HCT116 (cell line): ENCODE results near the gene ARL6. TPM values are rescaled to one million over a fixed set of nuclear protein-coding genes. Genes with fewer than 3 reads are reported as not detected.

ENCODE experiments used
- ATAC-seq: fragments of 200-7000 bp; cut with Tn5 transposase; 2 replicates; pipeline ENCODE4 v1.9.1; 2020; ENCODE audit warnings: mild to moderate bottlenecking, moderate library complexity
- BruUV-seq: library from RNA; stranded (reverse); fragments of 400-500 nt; replicated peaks from 2 replicates; lab custom pipeline; 2021; lab: Mats Ljungman, UMichigan
- CTCF ChIA-PET: fragments of 300-600 bp; sonication (Branson Sonifier 250); formaldehyde crosslinking; loops from one replicate; lab custom pipeline; 2021; ENCODE audit warnings: antibody characterized with exemption; lab: Charles Lee
- POLR2A ChIA-PET: fragments of 300-600, 350-600 bp; sonication (Branson Sonifier 250); formaldehyde crosslinking; loops from one replicate; lab custom pipeline; 2021; ENCODE audit warnings: antibody characterized with exemption; lab: Charles Lee
- RAD21 ChIA-PET, 2 experiments: fragments of 300-600 bp; sonication (Branson Sonifier 250); formaldehyde crosslinking; loops; one replicate each; lab custom pipeline; 2023; ENCODE audit warnings: low total read pairs in 2 of 2; ENCODE audit not compliant: uncharacterized antibody in 2 of 2, unreplicated experiment in 2 of 2, low non-redundant PET in 1 of 2; lab: Charles Lee
- DNase-seq: peaks from one replicate; pipeline ENCODE4 v3.0.0-alpha.2; 2010; ENCODE audit warnings: low read depth, low spot score
- H2AFZ ChIP-seq: fragments of 200-600 bp; shearing (Covaris generic), sonication (generic); 2 replicates; pipeline ENCODE4 v1.6.1; 2017; ENCODE audit warnings: low read depth, mixed run types, mixed read lengths, antibody characterized with exemption, low read length; ENCODE audit not compliant: poor library complexity, severe bottlenecking
- H3K27ac ChIP-seq: 2 replicates; pipeline ENCODE4 v1.5.1; 2012; ENCODE audit warnings: low read depth, low read length
- H3K27me3 ChIP-seq: fragments of 200-600 bp; sonication (generic); 2 replicates; pipeline ENCODE4 v1.6.1; 2016; ENCODE audit warnings: mixed run types, low read length, mixed read lengths; ENCODE audit not compliant: insufficient read depth
- H3K36me3 ChIP-seq, 2 experiments: fragments of 200-500 bp in 1 of 2; fragments of 200-600 bp in 1 of 2; sonication (Bioruptor generic) in 1 of 2; sonication (generic) in 1 of 2; 2 replicates each; pipeline versions ENCODE4 v1.5.1 to v1.6.1; 2014 to 2016; ENCODE audit warnings: low read length in 2 of 2, inconsistent platforms in 1 of 2, mixed read lengths in 1 of 2, mixed run types in 1 of 2; ENCODE audit not compliant: insufficient read depth in 2 of 2, control insufficient read depth in 1 of 2
- H3K4me1 ChIP-seq, 2 experiments: fragments of 200-600 bp in 1 of 2; sonication (generic) in 1 of 2; 2 replicates each; pipeline versions ENCODE4 v1.5.1 to v1.6.1; 2012 to 2017; ENCODE audit warnings: low read length in 2 of 2, inconsistent platforms in 1 of 2, mild to moderate bottlenecking in 1 of 2, mixed read lengths in 1 of 2, mixed run types in 1 of 2, moderate library complexity in 1 of 2; ENCODE audit not compliant: insufficient read depth in 2 of 2, control insufficient read depth in 1 of 2
- H3K4me2 ChIP-seq: fragments of 200-600 bp; sonication (generic); 2 replicates; pipeline ENCODE4 v1.6.1; 2017; ENCODE audit warnings: mixed run types, low read length, mixed read lengths
- H3K4me3 ChIP-seq, 2 experiments: fragments of 200-600 bp in 1 of 2; sonication (generic) in 1 of 2; replicated peaks in 1 of 2; 2 replicates each; pipeline ENCODE4 v1.5.1; 2011 to 2016; ENCODE audit warnings: low read length in 2 of 2, control low read depth in 1 of 2, low read depth in 1 of 2, mild to moderate bottlenecking in 1 of 2, mixed read lengths in 1 of 2, mixed run types in 1 of 2
- H3K79me2 ChIP-seq: fragments of 200-600 bp; sonication (generic); 2 replicates; pipeline ENCODE4 v1.6.1; 2017; ENCODE audit warnings: mild to moderate bottlenecking, mixed run types, low read length, moderate library complexity, mixed read lengths; ENCODE audit not compliant: insufficient read depth
- H3K9ac ChIP-seq: fragments of 200-600 bp; sonication (generic); 2 replicates; pipeline ENCODE4 v1.6.1; 2016; ENCODE audit warnings: low read length, mixed read lengths
- H3K9me2 ChIP-seq: fragments of 200-600 bp; sonication (generic), shearing (Covaris generic); 2 replicates; pipeline ENCODE4 v1.6.1; 2017; ENCODE audit warnings: mixed run types, mild to moderate bottlenecking, moderate library complexity; ENCODE audit not compliant: insufficient read depth
- H3K9me3 ChIP-seq, 2 experiments: fragments of 200-500 bp in 1 of 2; fragments of 200-600 bp in 1 of 2; sonication (Bioruptor generic) in 1 of 2; sonication (generic) in 1 of 2; 2 replicates each; pipeline ENCODE4 v1.6.1; 2014 to 2017; ENCODE audit warnings: low read length in 2 of 2, mixed read lengths in 2 of 2, inconsistent platforms in 1 of 2, low read depth in 1 of 2, mild to moderate bottlenecking in 1 of 2, mixed run types in 1 of 2, moderate library complexity in 1 of 2; ENCODE audit not compliant: control insufficient read depth in 1 of 2, insufficient read depth in 1 of 2
- H4K20me1 ChIP-seq: fragments of 200-600 bp; sonication (generic), shearing (Covaris generic); 2 replicates; pipeline ENCODE4 v1.6.1; 2017; ENCODE audit warnings: mixed run types, mild to moderate bottlenecking, moderate library complexity; ENCODE audit not compliant: insufficient read depth
- CTCF ChIP-seq, 3 experiments: fragments of 200-600 bp in 1 of 3; sonication (generic) in 1 of 3; IDR thresholded peaks in 2 of 3; conservative IDR thresholded peaks in 1 of 3; 2 replicates each; pipeline ENCODE4 v1.5.1; 2012 to 2017; ENCODE audit warnings: low read depth in 2 of 3, low read length in 2 of 3, antibody characterized with exemption in 1 of 3, borderline replicate concordance in 1 of 3, control low read depth in 1 of 3, mild to moderate bottlenecking in 1 of 3, mixed read lengths in 1 of 3, mixed run types in 1 of 3, moderate library complexity in 1 of 3; ENCODE audit not compliant: insufficient read depth in 1 of 3
- EGR1 ChIP-seq: IDR thresholded peaks from 2 replicates; pipeline ENCODE4 v1.6.1; 2012; ENCODE audit warnings: low read depth
- EZH2 ChIP-seq: fragments of 200-600 bp; sonication (generic); IDR thresholded peaks from 2 replicates; pipeline ENCODE4 v1.6.1; 2017; ENCODE audit warnings: antibody characterized with exemption, mixed run types
- JUND ChIP-seq: IDR thresholded peaks from 2 replicates; pipeline ENCODE4 v1.6.1; 2012
- MAX ChIP-seq: IDR thresholded peaks from 2 replicates; pipeline ENCODE4 v1.6.1; 2012
- POLR2AphosphoS5 ChIP-seq: IDR thresholded peaks from 2 replicates; pipeline ENCODE4 v1.6.1; 2011; ENCODE audit warnings: mild to moderate bottlenecking, low read depth, low read length, moderate library complexity
- SP1 ChIP-seq: IDR thresholded peaks from 2 replicates; pipeline ENCODE4 v1.6.1; 2012; ENCODE audit warnings: low read depth
- YY1 ChIP-seq: IDR thresholded peaks from 2 replicates; pipeline ENCODE4 v1.6.1; 2011; ENCODE audit warnings: low read length, low read depth, moderate library complexity, mild to moderate bottlenecking; ENCODE audit not compliant: insufficient replicate concordance; ENCODE audit errors: extremely low read depth
- ZBTB33 ChIP-seq: IDR thresholded peaks from 2 replicates; pipeline ENCODE4 v1.6.1; 2011; ENCODE audit warnings: mild to moderate bottlenecking, low read length, moderate library complexity; ENCODE audit not compliant: insufficient replicate concordance; ENCODE audit errors: extremely low read depth
- intact Hi-C: fragments of 100-400 bp; cut with micrococcal nuclease; formaldehyde crosslinking; loops from 2 replicates; pipeline ENCODE4 v1.10.0; 2022
- total RNA-seq: library from RNA; stranded (reverse); gene quantifications from one replicate; pipeline ENCODE4 v1.2.1, GENCODE V29; 2021; ENCODE audit not compliant: unreplicated experiment

Gene ARL6
- total RNA-seq, 1 experiment from 2014 or later, result 2.9 TPM

GRCh38 chr3:97839944-97840343, 75.4 kb downstream of the ARL6 start:
- Histone ChIP-seq H3K4me3 (no peak overlapping the region), H3K4me2 (no peak overlapping the region), H3K9me3 (no peaks in the 10 kb centered on the region), H3K9ac (no peak overlapping the region), H3K79me2 (no peaks in the 10 kb centered on the region), H3K9me2 (no peaks in the 10 kb centered on the region), H2AFZ (no peak overlapping the region), H4K20me1 (no peaks in the 10 kb centered on the region), H3K36me3 (no peaks in the 10 kb centered on the region), H3K27ac (no peak overlapping the region), H3K27me3 (no peaks in the 10 kb centered on the region), H3K4me1 (no peaks in the 10 kb centered on the region)
- no peak for DNase-seq
- POLR2A ChIA-PET, result interaction anchor here (1.0 kb wide), 1 partner anchor 74 kb away, joined by 3 read pairs; no protein-coding TSS in a partner anchor
- RAD21 ChIA-PET, result no interaction called here
- TF ChIP-seq MAX (no peak), ZBTB33 (no peak), JUND (no peak), POLR2AphosphoS5 (no peak), YY1 (no peak)
- no TSS peak for BruUV-seq
- no peak for ATAC-seq
- CTCF ChIA-PET, result no interaction called here
- intact Hi-C loops, result loop anchor here (10.0 kb wide), 1 partner anchor 55 kb away; no protein-coding TSS in a partner anchor

GRCh38 chr3:97841304-97841703, 76.7 kb downstream of the ARL6 start:
- H3K4me3 ChIP-seq, result no peak overlapping the region
- no peaks in the 10 kb centered on the region for H3K4me1 ChIP-seq
- H3K36me3 ChIP-seq, result no peaks in the 10 kb centered on the region
- no peak for TF ChIP-seq CTCF (IDR thresholded peaks at IDR 0.05 in 2 of 3, conservative IDR thresholded peaks at IDR 0.05 in 1 of 3; ENCODE audit: borderline replicate concordance in 1 of 3, insufficient read depth in 1 of 3, low read depth in 2 of 3, low read length in 2 of 3)
- no peak for TF ChIP-seq EGR1
- TF ChIP-seq SP1, result no peak
- TF ChIP-seq EZH2, result no peak
- H3K9ac ChIP-seq, result no peak overlapping the region
- intact Hi-C loops, result no loop called here
- no TSS peak for BruUV-seq
- H3K9me3 ChIP-seq, result no peaks in the 10 kb centered on the region
- no peaks in the 10 kb centered on the region for H3K27me3 ChIP-seq
- H3K79me2 ChIP-seq, result no peaks in the 10 kb centered on the region
- ATAC-seq, result no peak
- H4K20me1 ChIP-seq, result no peaks in the 10 kb centered on the region
- DNase-seq, result no peak
- POLR2A ChIA-PET, result no interaction called here
- H2AFZ ChIP-seq, result no peak overlapping the region
- no peak overlapping the region for H3K27ac ChIP-seq
- no peaks in the 10 kb centered on the region for H3K9me2 ChIP-seq
- CTCF ChIA-PET, result no interaction called here
- RAD21 ChIA-PET, result no interaction called here
- H3K4me2 ChIP-seq, result no peak overlapping the region
